SU-DHL-6 (cell line): ENCODE data around the gene CDC25B.

Experiments
- EZH2phosphoT487 ChIP-seq: fragments of 200-600 bp; sonication (generic), shearing (Covaris generic); conservative IDR thresholded peaks from 2 replicates; pipeline ENCODE4 v1.6.1; 2018; ENCODE audit warnings: mild to moderate bottlenecking, antibody characterized with exemption, low read length, moderate library complexity, mixed read lengths
- TF ChIP-seq, protein P1 (sequence below): fragments of 200-600 bp; sonication (generic); IDR thresholded peaks from one replicate; pipeline ENCODE4 v1.5.1; 2017; ENCODE audit warnings: antibody characterized with exemption, mild to moderate bottlenecking, low read length, moderate library complexity; ENCODE audit not compliant: insufficient read depth, poor library complexity, severe bottlenecking

DNA sequence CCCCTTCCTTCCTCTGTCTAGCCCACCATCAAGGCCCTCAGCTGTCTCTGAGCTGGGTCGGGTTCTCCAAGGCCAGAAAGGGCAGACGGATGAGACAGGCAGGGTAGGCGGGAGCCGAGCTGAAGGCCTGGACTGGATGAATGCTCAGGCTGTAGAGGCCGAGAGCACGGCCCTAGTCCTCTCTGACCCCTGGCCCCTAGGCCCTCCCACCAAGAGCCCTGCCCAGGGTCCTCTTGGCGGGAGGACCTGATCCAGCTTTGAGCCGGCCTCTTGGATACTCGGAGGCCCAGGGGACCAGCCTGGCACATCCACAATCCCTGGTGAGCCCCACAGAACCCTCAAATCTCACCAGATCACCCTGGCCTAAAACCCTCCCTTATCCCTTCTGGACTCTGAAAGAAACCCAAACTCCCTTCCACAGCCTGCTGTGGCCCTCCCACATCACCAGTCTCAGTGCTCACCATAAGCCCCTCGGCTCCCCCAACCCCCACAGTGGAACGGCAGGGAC is 36.7 kb upstream of the CDC25B start:
- TF ChIP-seq, protein P1, sequence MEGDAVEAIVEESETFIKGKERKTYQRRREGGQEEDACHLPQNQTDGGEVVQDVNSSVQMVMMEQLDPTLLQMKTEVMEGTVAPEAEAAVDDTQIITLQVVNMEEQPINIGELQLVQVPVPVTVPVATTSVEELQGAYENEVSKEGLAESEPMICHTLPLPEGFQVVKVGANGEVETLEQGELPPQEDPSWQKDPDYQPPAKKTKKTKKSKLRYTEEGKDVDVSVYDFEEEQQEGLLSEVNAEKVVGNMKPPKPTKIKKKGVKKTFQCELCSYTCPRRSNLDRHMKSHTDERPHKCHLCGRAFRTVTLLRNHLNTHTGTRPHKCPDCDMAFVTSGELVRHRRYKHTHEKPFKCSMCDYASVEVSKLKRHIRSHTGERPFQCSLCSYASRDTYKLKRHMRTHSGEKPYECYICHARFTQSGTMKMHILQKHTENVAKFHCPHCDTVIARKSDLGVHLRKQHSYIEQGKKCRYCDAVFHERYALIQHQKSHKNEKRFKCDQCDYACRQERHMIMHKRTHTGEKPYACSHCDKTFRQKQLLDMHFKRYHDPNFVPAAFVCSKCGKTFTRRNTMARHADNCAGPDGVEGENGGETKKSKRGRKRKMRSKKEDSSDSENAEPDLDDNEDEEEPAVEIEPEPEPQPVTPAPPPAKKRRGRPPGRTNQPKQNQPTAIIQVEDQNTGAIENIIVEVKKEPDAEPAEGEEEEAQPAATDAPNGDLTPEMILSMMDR = no peak
- TF ChIP-seq EZH2phosphoT487 = no peak
